Rectal smooth muscle tissue (tissue), 1 donor: ENCODE results near the gene PDE4D.

Source experiments
- H3K27ac ChIP-seq: one replicate; pipeline ENCODE4 v1.7.0; 2013; ENCODE audit warnings: low read depth, low read length, inconsistent platforms
- H3K27me3 ChIP-seq: one replicate; pipeline ENCODE4 v1.7.0; 2013; ENCODE audit warnings: low read length; ENCODE audit not compliant: control insufficient read depth, insufficient read depth
- H3K36me3 ChIP-seq: one replicate; pipeline ENCODE4 v1.7.0; 2013; ENCODE audit warnings: low read length; ENCODE audit not compliant: control insufficient read depth, insufficient read depth
- H3K4me1 ChIP-seq: one replicate; pipeline ENCODE4 v1.7.0; 2013; ENCODE audit warnings: low read length; ENCODE audit not compliant: control insufficient read depth, insufficient read depth
- H3K4me3 ChIP-seq: one replicate; pipeline ENCODE4 v1.7.0; 2013; ENCODE audit warnings: low read length
- H3K9ac ChIP-seq: one replicate; pipeline ENCODE4 v1.7.0; 2013; ENCODE audit warnings: low read length

PDE4D gene

GRCh38 chr5:59816654-59817300, 76.7 kb downstream of the PDE4D start:
- Histone ChIP-seq H3K27me3 (no peaks in the 10 kb centered on the region), H3K36me3 (no peaks in the 10 kb centered on the region), H3K27ac (no peak overlapping the region), H3K9ac (no peak overlapping the region), H3K4me1 (no peaks in the 10 kb centered on the region), H3K4me3 (no peak overlapping the region)

- Histone ChIP-seq H3K36me3 (no peaks in the 10 kb centered on the region), H3K27ac (no peak overlapping the region), H3K4me1 (no peaks in the 10 kb centered on the region), H3K27me3 (no peaks in the 10 kb centered on the region), H3K4me3 (no peak overlapping the region), H3K9ac (no peak overlapping the region)
These were observed 79.0 kb downstream of the PDE4D start for GRCh38 chr5:59814537-59814872.

GRCh38 chr5:59813761-59814536, 79.6 kb downstream of the PDE4D start:
- no peak overlapping the region for H3K4me3 ChIP-seq
- H3K27ac ChIP-seq: no peak overlapping the region
- H3K4me1 ChIP-seq: no peaks in the 10 kb centered on the region
- no peaks in the 10 kb centered on the region for H3K27me3 ChIP-seq
- no peak overlapping the region for H3K9ac ChIP-seq
- H3K36me3 ChIP-seq: no peaks in the 10 kb centered on the region

GRCh38 chr5:59810041-59810440, 83.5 kb downstream of the PDE4D start:
- no peaks in the 10 kb centered on the region for H3K4me1 ChIP-seq
- H3K4me3 ChIP-seq: peak overlapping the region; percentile 53
- H3K27ac ChIP-seq: no peak overlapping the region
- H3K9ac ChIP-seq: no peak overlapping the region
- no peaks in the 10 kb centered on the region for H3K27me3 ChIP-seq
- no peaks in the 10 kb centered on the region for H3K36me3 ChIP-seq

GRCh38 chr5:59807806-59808205, 85.7 kb downstream of the PDE4D start:
- H3K4me1 ChIP-seq: no peaks in the 10 kb centered on the region
- H3K4me3 ChIP-seq: no peak overlapping the region

GRCh38 chr5:59800347-59800893, 93.1 kb downstream of the PDE4D start:
- Histone ChIP-seq H3K36me3 (no peaks in the 10 kb centered on the region), H3K9ac (no peak overlapping the region), H3K4me3 (no peak overlapping the region), H3K4me1 (peaks cover 16% of the 10 kb centered on the region), H3K27ac (no peak overlapping the region), H3K27me3 (no peaks in the 10 kb centered on the region)

More at GRCh38 chr5:59807806-59808205, 85.7 kb downstream of the PDE4D start:
- H3K27me3 ChIP-seq: no peaks in the 10 kb centered on the region
- no peaks in the 10 kb centered on the region for H3K36me3 ChIP-seq
- no peak overlapping the region for H3K9ac ChIP-seq
- H3K27ac ChIP-seq: no peak overlapping the region

- Histone ChIP-seq H3K27me3 (no peaks in the 10 kb centered on the region), H3K4me1 (peaks cover 16% of the 10 kb centered on the region), H3K4me3 (peak overlapping the region; percentile 2), H3K9ac (no peak overlapping the region), H3K27ac (peak overlapping the region; percentile 38), H3K36me3 (no peaks in the 10 kb centered on the region)
These were observed 93.7 kb downstream of the PDE4D start for GRCh38 chr5:59799668-59800346.

- no peak overlapping the region for H3K9ac ChIP-seq
- H3K4me1 ChIP-seq: peaks cover 16% of the 10 kb centered on the region
- peak overlapping the region; percentile 21 for H3K4me3 ChIP-seq
- H3K27me3 ChIP-seq: no peaks in the 10 kb centered on the region
- H3K36me3 ChIP-seq: no peaks in the 10 kb centered on the region
- H3K27ac ChIP-seq: peak overlapping the region; percentile 55
These were observed 94.5 kb downstream of the PDE4D start for GRCh38 chr5:59798862-59799667.

GRCh38 chr5:59795141-59795540, 98.4 kb downstream of the PDE4D start:
- no peak overlapping the region for H3K27ac ChIP-seq
- peaks cover 15% of the 10 kb centered on the region for H3K4me1 ChIP-seq
- H3K36me3 ChIP-seq: no peaks in the 10 kb centered on the region
- H3K9ac ChIP-seq: no peak overlapping the region
- no peaks in the 10 kb centered on the region for H3K27me3 ChIP-seq
- H3K4me3 ChIP-seq: no peak overlapping the region

- no peaks in the 10 kb centered on the region for H3K36me3 ChIP-seq
These were observed 100.4 kb downstream of the PDE4D start for GRCh38 chr5:59792983-59793585.

GRCh38 chr5:59791617-59792016, 101.9 kb downstream of the PDE4D start:
- no peak overlapping the region for H3K4me3 ChIP-seq
- H3K9ac ChIP-seq: no peak overlapping the region
- peaks cover 13% of the 10 kb centered on the region for H3K4me1 ChIP-seq
- no peaks in the 10 kb centered on the region for H3K36me3 ChIP-seq
- H3K27me3 ChIP-seq: no peaks in the 10 kb centered on the region
- peak overlapping the region; percentile 79 for H3K27ac ChIP-seq

More at GRCh38 chr5:59792983-59793585, 100.4 kb downstream of the PDE4D start:
- Histone ChIP-seq H3K4me1 (peaks cover 13% of the 10 kb centered on the region), H3K27me3 (no peaks in the 10 kb centered on the region), H3K27ac (no peak overlapping the region), H3K9ac (no peak overlapping the region), H3K4me3 (no peak overlapping the region)
